Sciatic nerve (tissue), 2 donors: ENCODE results near the gene ERBB4. TPM values are rescaled to one million over a fixed set of nuclear protein-coding genes. Genes with fewer than 3 reads are reported as not detected.
"Not testable (repeated sequence)": the region's sequence is repeated elsewhere in the genome, so short reads cannot be mapped to it uniquely, and the experiment has no call there.

Source experiments
- ATAC-seq: fragments of 200-7000 bp; cut with Tn5 transposase; one replicate; pipeline ENCODE4 v1.9.1; 2020; ENCODE audit warnings: mild to moderate bottlenecking, moderate library complexity
- DNase-seq: peaks from one replicate; pipeline ENCODE4 v3.0.0-alpha.2; 2020; ENCODE audit warnings: low spot score
- intact Hi-C: fragments of 100-400 bp; cut with DNase I; formaldehyde crosslinking; loops from one replicate; pipeline ENCODE4 v1.14.2; 2022
- total RNA-seq: library from RNA; stranded (reverse); fragmentation: NEBNext Ultra II Directional; extraction: Animal tissue kit (Norgen Biotek cat#: 25700); gene quantifications from one replicate; pipeline ENCODE4 v1.2.1, GENCODE V29; 2021
- donor health status: DM: no; HTN: no; CAD: no.
- donor health status: DM: no; HTN: no; CAD: no.

The ERBB4 gene
- total RNA-seq, 1 donor from 2014 or later = 19.7 TPM

- DNase-seq (no peak), ATAC-seq (no peak)
- intact Hi-C loops = no loop called here
Observed at GRCh38 chr2:211756266-211756665, 782.3 kb downstream of the ERBB4 start.

GRCh38 chr2:211755187-211755586 lies 783.4 kb downstream of the ERBB4 start:
- ATAC-seq (no peak), DNase-seq (no peak)
- intact Hi-C loops = no loop called here

GRCh38 chr2:211751848-211752247 lies 786.8 kb downstream of the ERBB4 start:
- intact Hi-C loops = no loop called here
- no peak for DNase-seq
- no peak for ATAC-seq

GRCh38 chr2:211748339-211748738 lies 790.3 kb downstream of the ERBB4 start:
- ATAC-seq (no peak), DNase-seq (no peak)
- intact Hi-C loops = loop anchor here (10.0 kb wide), 1 partner anchor 806 kb away; no protein-coding TSS in a partner anchor

- DNase-seq = no peak
- ATAC-seq = no peak
- intact Hi-C loops = loop anchor here (10.0 kb wide), 1 partner anchor 809 kb away; no protein-coding TSS in a partner anchor
Observed at GRCh38 chr2:211745295-211746097, 793.1 kb downstream of the ERBB4 start.

- ATAC-seq (no peak), DNase-seq (no peak)
- intact Hi-C loops = loop anchor here (10.0 kb wide), 1 partner anchor 810 kb away; no protein-coding TSS in a partner anchor
Observed at GRCh38 chr2:211744379-211744778, 794.2 kb downstream of the ERBB4 start.

GRCh38 chr2:211741966-211742365 lies 796.6 kb downstream of the ERBB4 start:
- no peak for ATAC-seq
- intact Hi-C loops = loop anchor here (10.0 kb wide), 1 partner anchor 813 kb away; no protein-coding TSS in a partner anchor
- DNase-seq = no peak

GRCh38 chr2:211737282-211737681 lies 801.3 kb downstream of the ERBB4 start:
- DNase-seq (no peak), ATAC-seq (no peak)
- intact Hi-C loops = loop anchor here (2.0 kb wide), 1 partner anchor 72 kb away; no protein-coding TSS in a partner anchor

- DNase-seq (no peak), ATAC-seq (no peak)
- intact Hi-C loops = no loop called here
Observed at GRCh38 chr2:211730215-211730614, 808.4 kb downstream of the ERBB4 start.

GRCh38 chr2:211729433-211729832 lies 809.2 kb downstream of the ERBB4 start:
- intact Hi-C loops = no loop called here
- DNase-seq (no peak), ATAC-seq (no peak)

- ATAC-seq (no peak), DNase-seq (no peak)
- intact Hi-C loops = no loop called here
Observed at GRCh38 chr2:211724933-211725332, 813.7 kb downstream of the ERBB4 start.

GRCh38 chr2:211723398-211723797 lies 815.2 kb downstream of the ERBB4 start:
- no peak for ATAC-seq

GRCh38 chr2:211722928-211723327 lies 815.7 kb downstream of the ERBB4 start:
- intact Hi-C loops = no loop called here
- no peak for ATAC-seq
- DNase-seq = no peak

More at GRCh38 chr2:211723398-211723797, 815.2 kb downstream of the ERBB4 start:
- no peak for DNase-seq
- intact Hi-C loops = no loop called here

GRCh38 chr2:211721874-211722273 lies 816.7 kb downstream of the ERBB4 start:
- intact Hi-C loops, ATAC-seq, DNase-seq: not testable (repeated sequence)

- intact Hi-C loops = no loop called here
- DNase-seq = no peak
- no peak for ATAC-seq
Observed at GRCh38 chr2:211709389-211709788, 829.2 kb downstream of the ERBB4 start.

- ATAC-seq = no peak
- DNase-seq = no peak
- intact Hi-C loops = no loop called here
Observed at GRCh38 chr2:211692689-211693088, 845.9 kb downstream of the ERBB4 start.

- DNase-seq (no peak), ATAC-seq (no peak)
- intact Hi-C loops = no loop called here
Observed at GRCh38 chr2:211690736-211691135, 847.9 kb downstream of the ERBB4 start.

- ATAC-seq (no peak), DNase-seq (no peak)
- intact Hi-C loops = no loop called here
Observed at GRCh38 chr2:211688196-211688595, 850.4 kb downstream of the ERBB4 start.

- ATAC-seq (no peak), DNase-seq (no peak)
- intact Hi-C loops = no loop called here
Observed at GRCh38 chr2:211674715-211675114, 863.9 kb downstream of the ERBB4 start.

- intact Hi-C loops = no loop called here
- DNase-seq (no peak), ATAC-seq (no peak)
Observed at GRCh38 chr2:211673133-211673905, 865.3 kb downstream of the ERBB4 start.
